IMR-90 (cell line): Measurements from ENCODE around the gene DPP6. TPM values are rescaled to one million over a fixed set of nuclear protein-coding genes. Genes with fewer than 3 reads are reported as not detected.

ENCODE experiments used
- ATAC-seq: fragments of 200-7000 bp; cut with Tn5 transposase; 2 replicates; pipeline ENCODE4 v1.9.1; 2020; ENCODE audit warnings: low read depth, mild to moderate bottlenecking, moderate library complexity
- BruUV-seq: library from RNA; stranded (reverse); fragments of 400-500 nt; replicated peaks from 2 replicates; lab custom pipeline; 2021; lab: Mats Ljungman, UMichigan
- CTCF ChIA-PET: fragments of 300-600 bp; formaldehyde crosslinking; extraction: SDS; loops from one replicate; lab custom pipeline; 2021; ENCODE audit warnings: antibody characterized with exemption; lab: Yijun Ruan, JAX
- POLR2A ChIA-PET: fragments of 300-600 bp; sonication (Branson Sonifier 250); formaldehyde crosslinking; loops from one replicate; lab custom pipeline; 2022; ENCODE audit warnings: antibody characterized with exemption; ENCODE audit not compliant: unreplicated experiment; lab: Charles Lee
- DNase-seq: peaks from one replicate; pipeline ENCODE4 v3.0.0; 2013
- H2AFZ ChIP-seq: replicated peaks from 2 replicates; pipeline ENCODE3; 2013; ENCODE audit warnings: low read length, mild to moderate bottlenecking; ENCODE audit not compliant: poor library complexity
- H2AK5ac ChIP-seq: 2 replicates; pipeline ENCODE4 v1.6.1; 2013; ENCODE audit warnings: low read depth, low read length, inconsistent platforms
- H2AK9ac ChIP-seq: replicated peaks from 2 replicates; pipeline ENCODE3; 2013; ENCODE audit warnings: mild to moderate bottlenecking, low read depth, low read length, moderate library complexity; ENCODE audit not compliant: poor library complexity
- H2BK120ac ChIP-seq: 2 replicates; pipeline ENCODE4 v1.6.1; 2013; ENCODE audit warnings: low read depth, low read length, inconsistent platforms
- H2BK15ac ChIP-seq: 3 replicates; pipeline ENCODE4 v1.6.1; 2013; ENCODE audit warnings: low read depth, low read length, inconsistent platforms
- H2BK20ac ChIP-seq: 2 replicates; pipeline ENCODE4 v1.6.1; 2013; ENCODE audit warnings: low read depth, mild to moderate bottlenecking, inconsistent platforms, low read length, moderate library complexity
- H2BK5ac ChIP-seq: 2 replicates; pipeline ENCODE4 v1.6.1; 2013; ENCODE audit warnings: mild to moderate bottlenecking, low read depth, low read length, inconsistent platforms; ENCODE audit not compliant: poor library complexity, severe bottlenecking
- H3K14ac ChIP-seq: replicated peaks from 2 replicates; pipeline ENCODE4 v1.6.1; 2013; ENCODE audit warnings: low read depth, low read length, inconsistent platforms
- H3K18ac ChIP-seq: 2 replicates; pipeline ENCODE4 v1.6.1; 2013; ENCODE audit warnings: low read depth, low read length, control low read depth
- H3K23ac ChIP-seq: 2 replicates; pipeline ENCODE4 v1.6.1; 2013; ENCODE audit warnings: low read depth, low read length, inconsistent platforms
- H3K27ac ChIP-seq: 2 replicates; pipeline ENCODE4 v1.5.1; 2013; ENCODE audit warnings: mild to moderate bottlenecking, control low read depth, low read length; ENCODE audit not compliant: insufficient read depth
- H3K27me3 ChIP-seq: 2 replicates; pipeline ENCODE4 v1.6.1; 2013; ENCODE audit warnings: low read length; ENCODE audit not compliant: control insufficient read depth, insufficient read depth
- H3K36me3 ChIP-seq: 2 replicates; pipeline ENCODE4 v1.6.1; 2013; ENCODE audit warnings: low read length, mixed read lengths; ENCODE audit not compliant: control insufficient read depth, insufficient read depth
- H3K4ac ChIP-seq: 2 replicates; pipeline ENCODE4 v1.6.1; 2013; ENCODE audit warnings: low read depth, low read length, inconsistent platforms
- H3K4me1 ChIP-seq: 2 replicates; pipeline ENCODE4 v1.6.1; 2013; ENCODE audit warnings: low read length, mixed read lengths; ENCODE audit not compliant: control insufficient read depth, insufficient read depth
- H3K4me2 ChIP-seq: 2 replicates; pipeline ENCODE4 v1.6.1; 2013; ENCODE audit warnings: low read depth, mild to moderate bottlenecking, control low read depth, low read length, moderate library complexity
- H3K4me3 ChIP-seq: 2 replicates; pipeline ENCODE4 v1.5.1; 2013; ENCODE audit warnings: low read depth, mild to moderate bottlenecking, control low read depth, low read length, moderate library complexity; ENCODE audit not compliant: insufficient read depth
- H3K56ac ChIP-seq: 2 replicates; pipeline ENCODE4 v1.6.1; 2013; ENCODE audit warnings: low read length, inconsistent platforms; ENCODE audit not compliant: insufficient read depth; ENCODE audit errors: extremely low read depth
- H3K79me1 ChIP-seq, 2 experiments: 2 replicates each; pipeline ENCODE4 v1.6.1; 2013; ENCODE audit warnings: low read length in 2 of 2, inconsistent platforms in 1 of 2, low read depth in 1 of 2
- H3K9ac ChIP-seq: 2 replicates; pipeline ENCODE4 v1.6.1; 2013; ENCODE audit warnings: low read depth, low read length, control low read depth
- H3K9me1 ChIP-seq: 2 replicates; pipeline ENCODE4 v1.6.1; 2013; ENCODE audit warnings: low read length, inconsistent platforms; ENCODE audit not compliant: insufficient read depth
- H3K9me3 ChIP-seq: 2 replicates; pipeline ENCODE4 v1.6.1; 2013; ENCODE audit warnings: low read length; ENCODE audit not compliant: control insufficient read depth, insufficient read depth
- H4K20me1 ChIP-seq: 2 replicates; pipeline ENCODE4 v1.6.1; 2013; ENCODE audit warnings: low read length, inconsistent platforms; ENCODE audit not compliant: insufficient read depth
- H4K5ac ChIP-seq: 2 replicates; pipeline ENCODE4 v1.6.1; 2013; ENCODE audit warnings: mild to moderate bottlenecking, low read depth, low read length, control low read depth
- H4K8ac ChIP-seq, 2 experiments: 2 replicates each; pipeline ENCODE4 v1.6.1; 2013; ENCODE audit warnings: low read depth in 2 of 2, low read length in 2 of 2, control low read depth in 1 of 2, inconsistent platforms in 1 of 2
- H4K91ac ChIP-seq: 2 replicates; pipeline ENCODE4 v1.6.1; 2013; ENCODE audit warnings: low read depth, low read length, inconsistent platforms; ENCODE audit not compliant: insufficient read depth
- CHD1 ChIP-seq: IDR thresholded peaks from 2 replicates; pipeline ENCODE4 v1.6.1; 2012; ENCODE audit warnings: low read depth, low read length, improper control_type of control experiment
- CTCF ChIP-seq: conservative IDR thresholded peaks from 2 replicates; pipeline ENCODE4 v1.5.1; 2012; ENCODE audit warnings: mild to moderate bottlenecking, low read depth, low read length, improper control_type of control experiment
- ELK1 ChIP-seq: fragments of 150-350 bp; IDR thresholded peaks from 2 replicates; pipeline ENCODE4 v1.6.1; 2016; ENCODE audit warnings: low read depth, mild to moderate bottlenecking, low read length, moderate library complexity, borderline replicate concordance
- FOS ChIP-seq: fragments of 150-350 bp; IDR thresholded peaks from 2 replicates; pipeline ENCODE4 v1.6.1; 2016; ENCODE audit warnings: low read depth, low read length
- MAFK ChIP-seq: IDR thresholded peaks from 2 replicates; pipeline ENCODE4 v1.6.1; 2012; ENCODE audit warnings: low read depth, low read length, improper control_type of control experiment
- MAZ ChIP-seq: IDR thresholded peaks from 2 replicates; pipeline ENCODE4 v1.6.1; 2012; ENCODE audit warnings: low read depth, mild to moderate bottlenecking, low read length, improper control_type of control experiment, moderate library complexity, borderline replicate concordance
- MXI1 ChIP-seq: IDR thresholded peaks from 2 replicates; pipeline ENCODE4 v1.6.1; 2012; ENCODE audit warnings: low read depth, mild to moderate bottlenecking, low read length, moderate library complexity, borderline replicate concordance
- NFE2L2 ChIP-seq: fragments of 150-350 bp; IDR thresholded peaks from 2 replicates; pipeline ENCODE4 v1.6.1; 2016; ENCODE audit warnings: low read depth, mild to moderate bottlenecking, low read length
- POLR2A ChIP-seq: IDR thresholded peaks from 2 replicates; pipeline ENCODE4 v1.6.1; 2012; ENCODE audit warnings: mild to moderate bottlenecking, low read depth, low read length
- RAD21 ChIP-seq: IDR thresholded peaks from 2 replicates; pipeline ENCODE4 v1.6.1; 2012; ENCODE audit warnings: low read length, improper control_type of control experiment
- RCOR1 ChIP-seq: IDR thresholded peaks from 2 replicates; pipeline ENCODE4 v1.6.1; 2012; ENCODE audit warnings: mild to moderate bottlenecking, low read length, improper control_type of control experiment; ENCODE audit not compliant: insufficient replicate concordance
- RFX5 ChIP-seq: IDR thresholded peaks from 2 replicates; pipeline ENCODE4 v1.8.0; 2012; ENCODE audit warnings: low read depth, mild to moderate bottlenecking, low read length, moderate library complexity
- SMC3 ChIP-seq: fragments of 150-350 bp; IDR thresholded peaks from 2 replicates; pipeline ENCODE4 v1.6.1; 2016; ENCODE audit warnings: low read depth, mild to moderate bottlenecking, antibody characterized with exemption, low read length, moderate library complexity
- USF2 ChIP-seq: fragments of 150-350 bp; IDR thresholded peaks from 2 replicates; pipeline ENCODE4 v1.6.1; 2017; ENCODE audit warnings: mild to moderate bottlenecking, antibody characterized with exemption, low read length, low read depth
- WGBS, 2 experiments: methylation state at CpG; one replicate each; pipeline versions ENCODE4 v1.1.5 to v1.1.7; 2013; ENCODE audit warnings: missing lambda C conversion rate in 2 of 2; ENCODE audit not compliant: insufficient read length in 1 of 2; ENCODE audit errors: extremely low coverage in 2 of 2; 5-methylcytosine and 5-hydroxymethylcytosine counted together
- dilution Hi-C: fragments of 300-500 bp; cut with HindIII; formaldehyde crosslinking; loops from one replicate; pipeline ENCODE4 v1.14.3; 2018; ENCODE audit warnings: low sequenced_read_pairs; ENCODE audit not compliant: unreplicated experiment
- in situ Hi-C: fragments of 300-500 bp; cut with MboI; formaldehyde crosslinking; loops from 3 replicates; pipeline ENCODE4 v1.14.3; 2019; ENCODE audit warnings: low sequenced_read_pairs, inconsistent platforms, mixed read lengths
- intact Hi-C: fragments of 100-400 bp; cut with micrococcal nuclease; formaldehyde crosslinking; loops from 2 replicates; pipeline ENCODE4 v1.10.0; 2022
- polyA plus RNA-seq, 3 experiments: library from polyadenylated mRNA; depleted of rRNA; stranded (reverse); fragments of >200 nt; gene quantifications; 2 replicates each; pipeline ENCODE4 v1.2.3, GENCODE V29; 2012; ENCODE audit warnings: low replicate concordance in 1 of 3
- total RNA-seq: library from RNA; depleted of rRNA; stranded (reverse); fragments of >200 nt; gene quantifications from 2 replicates; pipeline ENCODE4 v1.2.3, GENCODE V29; 2012

The DPP6 gene
- total and polyA plus RNA-seq, 2 of the 4 experiments (the other 2 are of a cell fraction), result not detected

GRCh38 chr7:154177584-154177983, 125.4 kb downstream of the DPP6 start:
- in situ Hi-C loops (no loop called here), intact Hi-C loops (no loop called here), dilution Hi-C loops (no loop called here)
- Histone ChIP-seq H3K56ac (no peak overlapping the region), H3K23ac (no peak overlapping the region), H4K91ac (no peak overlapping the region), H3K9ac (no peak overlapping the region), H4K5ac (no peak overlapping the region), H3K4me1 (no peaks in the 10 kb centered on the region), H2AFZ (no peak overlapping the region), H2BK5ac (no peak overlapping the region), H2BK120ac (no peak overlapping the region), H2AK9ac (no peak overlapping the region), H3K79me1 (no peaks in the 10 kb centered on the region), H3K18ac (no peak overlapping the region), H3K4me2 (no peak overlapping the region), H3K27ac (no peak overlapping the region), H3K4me3 (no peak overlapping the region), H3K27me3 (no peaks in the 10 kb centered on the region), H3K36me3 (no peaks in the 10 kb centered on the region), H4K20me1 (no peaks in the 10 kb centered on the region), H3K4ac (no peak overlapping the region), H2AK5ac (no peak overlapping the region), H3K9me3 (peaks cover 29% of the 10 kb centered on the region), H3K14ac (no peak overlapping the region), H2BK20ac (no peak overlapping the region), H3K9me1 (no peaks in the 10 kb centered on the region), H2BK15ac (no peak overlapping the region), H4K8ac (no peak overlapping the region)
- 100% methylated on average over 1 of the region's 7 CpGs; no CpG with 5 or more reads in 1 of the 2 experiments for WGBS, 2 experiments
- ChIA-PET POLR2A (no interaction called here), CTCF (no interaction called here)
- DNase-seq (no peak), ATAC-seq (no peak)
- no TSS peak for BruUV-seq
- TF ChIP-seq POLR2A (no peak), RAD21 (no peak), RCOR1 (no peak), CTCF (no peak), FOS (no peak), RFX5 (no peak), NFE2L2 (no peak), MAFK (no peak), MAZ (no peak), CHD1 (no peak), ELK1 (no peak), USF2 (no peak), MXI1 (no peak), SMC3 (no peak)
